Activated naive CD4-positive, alpha-beta T cell treated with anti-CD3 and anti-CD28 coated beads, Interleukin-2, amount 10 ng/mL, durations not matched to agents 5 hours and 36 hours (primary cell): ENCODE data around the gene QTRT2. TPM values are rescaled to one million over a fixed set of nuclear protein-coding genes. Genes with fewer than 3 reads are reported as not detected.

Experiments used
- total RNA-seq, 2 experiments: library from RNA; stranded (reverse); gene quantifications; one replicate each; pipeline ENCODE4 v1.2.3, GENCODE V29; 2021

Gene QTRT2
- total RNA-seq, result 10 to 100 TPM; 24.7 to 29.4 TPM

DNA sequence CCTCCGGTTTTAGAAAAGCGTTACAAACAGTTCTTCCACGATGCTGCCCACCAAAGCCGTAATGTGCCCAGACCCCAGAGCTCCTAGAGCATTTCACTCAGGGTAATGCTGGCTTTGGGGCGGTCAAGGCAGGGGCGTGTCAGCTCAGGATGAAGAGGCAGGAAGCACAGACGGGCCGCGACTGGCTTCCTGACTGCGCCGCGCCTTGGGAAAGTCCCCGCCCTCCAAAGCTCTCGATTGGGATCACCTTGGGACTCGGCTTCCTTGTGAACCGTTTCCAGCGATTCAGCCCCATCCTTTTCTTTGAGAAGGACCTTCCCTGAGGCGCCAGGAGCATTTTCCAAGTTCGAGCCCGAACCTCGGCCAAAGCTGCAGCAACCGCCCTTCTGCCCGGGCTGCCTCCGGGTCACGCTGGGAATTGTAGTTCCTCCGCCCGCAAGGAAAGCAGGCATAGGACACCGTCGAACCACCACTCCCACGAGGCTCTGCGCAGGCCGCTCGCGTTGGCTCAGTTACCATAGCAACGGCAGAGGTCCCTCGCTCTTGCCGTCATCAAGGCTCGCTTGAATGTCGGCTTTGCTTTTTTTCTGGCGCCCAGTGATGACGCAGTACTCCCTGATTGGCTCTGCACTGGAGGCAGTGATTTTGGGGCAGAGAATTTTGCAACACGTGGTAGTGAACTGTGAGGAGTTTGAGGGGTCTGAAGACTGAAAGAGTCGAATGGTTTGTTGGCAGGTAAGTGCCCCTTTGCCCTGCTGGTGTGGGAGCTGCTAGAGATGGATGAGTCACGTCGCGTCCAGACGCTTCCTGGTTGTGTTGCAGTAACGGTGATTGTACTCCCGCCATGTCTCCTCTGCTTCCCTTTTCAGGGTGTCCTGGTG, at the start of gene QTRT2, which contains the start of gene CCDC191:
Gene QTRT2, plus strand, starts transcription at position 608 of the 881 bp plus-strand sequence. CDS start 8,521 bp downstream, outside the sequence.
Gene CCDC191, minus strand, starts transcription at position 397 of the 881 bp plus-strand sequence. Its CDS starts 60 bp downstream, at position 337.

Other genes starting within 250 kb of the QTRT2 start
- gene GRAMD1C, start 217.9 kb upstream of the QTRT2 start, total RNA-seq, result under 1 TPM; 0.34 to 0.81 TPM
- gene ZDHHC23, start 108.7 kb upstream of the QTRT2 start, total RNA-seq, result 1 to 10 TPM; 1.9 to 2.8 TPM
- 1 to 10 TPM; 4.0 to 4.1 TPM for gene CCDC191, start 211 bp upstream of the QTRT2 start, total RNA-seq
- gene DRD3, start 122.3 kb downstream of the QTRT2 start, total RNA-seq, result not detected
- under 1 TPM; 0.12 to 0.15 TPM for gene ZNF80, start 180.8 kb downstream of the QTRT2 start, total RNA-seq
- 1 to 10 TPM; 3.1 to 3.3 TPM for gene TIGIT, start 237.3 kb downstream of the QTRT2 start, total RNA-seq